ENCODE data around the gene SAMD4A. TPM values are rescaled to one million over a fixed set of nuclear protein-coding genes. Genes with fewer than 3 reads are reported as not detected.
A peak's percentile ranks its signal among the peaks of the same experiment; 100 is the strongest.

The SAMD4A gene
- total RNA-seq, 3 donors from 2014 or later: 28.5 to 44.6 (median 36.2) TPM

GRCh38 chr14:54685286-54685845, 118.4 kb downstream of the SAMD4A start:
- H3K4me3 ChIP-seq: no peak overlapping the region
- no peaks in the 10 kb centered on the region for H3K36me3 ChIP-seq
- no peaks in the 10 kb centered on the region for H3K27me3 ChIP-seq
- TF ChIP-seq POLR2AphosphoS5 (IDR thresholded peaks at IDR 0.05) (no peak), POLR2A (IDR thresholded peaks at IDR 0.05) (no peak), CTCF (IDR thresholded peaks at IDR 0.05) (no peak)
- intact Hi-C loops (cut with DNase I; ENCODE audit: low total_unique reads): loop anchor here (5.0 to 10.0 kb wide), 2 partner anchors 121 to 1053 kb away; partner anchors contain the start of gene SAMD4A
- H3K27ac ChIP-seq: peak overlapping the region; percentile 71 to 92
- no peak for DNase-seq (ENCODE audit: low spot score in 2 of 2)
- H3K9me3 ChIP-seq: no peaks in the 10 kb centered on the region
- H3K4me1 ChIP-seq: no peaks in the 10 kb centered on the region

DNA sequence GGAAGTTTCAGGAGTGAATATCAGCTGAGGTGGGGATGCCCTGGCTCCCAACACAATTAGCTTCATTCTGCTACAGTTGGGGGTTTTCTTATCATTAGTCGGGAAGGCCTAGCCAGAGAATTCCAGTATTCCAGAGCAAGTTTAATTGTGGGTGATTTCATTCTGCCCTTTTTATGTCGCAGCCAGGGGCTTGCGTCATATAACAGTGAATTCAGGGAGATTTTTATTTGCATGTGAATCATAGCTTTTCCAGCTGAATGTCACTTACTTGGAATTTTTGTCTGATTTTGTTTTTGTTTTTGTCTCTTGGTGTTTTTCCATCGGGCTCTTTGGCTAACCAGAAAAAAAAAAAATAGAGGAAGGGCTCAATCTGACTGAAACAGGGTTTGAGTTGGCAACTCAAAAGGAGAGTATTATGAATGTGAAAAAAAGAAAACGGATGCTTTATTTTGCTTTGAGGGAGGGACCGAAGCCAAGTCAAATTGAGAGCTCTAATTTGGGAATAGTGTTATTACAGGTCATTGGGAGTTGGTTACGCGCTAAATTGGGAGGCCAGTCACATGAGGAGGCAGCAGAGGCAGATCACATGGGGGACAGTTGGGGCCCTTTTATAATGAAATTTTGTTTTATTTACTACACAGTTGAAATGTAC, 119.4 kb downstream of the SAMD4A start:
- no peaks in the 10 kb centered on the region for H3K9me3 ChIP-seq
- H3K4me3 ChIP-seq: peak overlapping the region in 1 of 3 donors; percentile 13
- no peaks in the 10 kb centered on the region for H3K27me3 ChIP-seq
- H3K36me3 ChIP-seq: no peaks in the 10 kb centered on the region
- H3K4me1 ChIP-seq: no peaks in the 10 kb centered on the region
- H3K27ac ChIP-seq: peak overlapping the region; percentile 71 to 92
- TF ChIP-seq CTCF (IDR thresholded peaks at IDR 0.05) (no peak), POLR2AphosphoS5 (IDR thresholded peaks at IDR 0.05) (no peak), POLR2A (IDR thresholded peaks at IDR 0.05) (no peak)
- no peak for DNase-seq (ENCODE audit: low spot score in 2 of 2)
- intact Hi-C loops (cut with DNase I; ENCODE audit: low total_unique reads): loop anchor here (5.0 to 10.0 kb wide), 2 partner anchors 122 to 1054 kb away; partner anchors contain the start of gene SAMD4A

- no peaks in the 10 kb centered on the region for H3K36me3 ChIP-seq
- H3K9me3 ChIP-seq: no peaks in the 10 kb centered on the region
- no peaks in the 10 kb centered on the region for H3K4me1 ChIP-seq
These were observed 120.2 kb downstream of the SAMD4A start for GRCh38 chr14:54686871-54687749.

DNA sequence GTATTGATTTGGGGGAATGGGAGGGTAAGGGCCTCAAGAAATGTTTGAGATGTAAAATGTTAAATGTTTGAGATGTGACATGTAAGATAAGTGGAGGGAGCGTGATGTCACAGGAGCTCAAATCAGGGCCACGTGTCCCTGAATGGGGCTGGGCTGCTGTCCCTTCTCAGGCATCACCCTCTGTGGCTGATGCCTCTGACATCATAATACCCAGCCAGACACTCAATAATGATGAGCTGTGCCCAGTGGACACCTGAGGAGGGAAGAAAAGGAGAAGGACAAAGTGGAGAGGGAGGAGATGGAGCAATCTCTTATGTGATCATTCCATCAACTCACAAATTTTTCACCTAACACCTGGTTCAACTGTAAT, 120.8 kb downstream of the SAMD4A start:
- H3K36me3 ChIP-seq: no peaks in the 10 kb centered on the region
- no peak for DNase-seq (ENCODE audit: low spot score in 2 of 2)
- H3K27ac ChIP-seq: peak overlapping the region; percentile 71 to 89
- H3K27me3 ChIP-seq: no peaks in the 10 kb centered on the region
- H3K4me3 ChIP-seq: no peak overlapping the region
- intact Hi-C loops (cut with DNase I; ENCODE audit: low total_unique reads): loop anchor here (5.0 to 10.0 kb wide), 2 partner anchors 123 to 1055 kb away; partner anchors contain the start of gene SAMD4A
- H3K9me3 ChIP-seq: no peaks in the 10 kb centered on the region
- TF ChIP-seq CTCF (IDR thresholded peaks at IDR 0.05) (no peak), POLR2A (IDR thresholded peaks at IDR 0.05) (no peak), POLR2AphosphoS5 (IDR thresholded peaks at IDR 0.05) (no peak)
- no peaks in the 10 kb centered on the region for H3K4me1 ChIP-seq

More at GRCh38 chr14:54686871-54687749, 120.2 kb downstream of the SAMD4A start:
- intact Hi-C loops (cut with DNase I; ENCODE audit: low total_unique reads): loop anchor here (5.0 to 10.0 kb wide), 2 partner anchors 122 to 1055 kb away; partner anchors contain the start of gene SAMD4A
- Histone ChIP-seq H3K27me3 (no peaks in the 10 kb centered on the region), H3K4me3 (no peak overlapping the region), H3K27ac (peak overlapping the region; percentile 71 to 89)
- DNase-seq (ENCODE audit: low spot score in 2 of 2): no peak
- TF ChIP-seq POLR2A (IDR thresholded peaks at IDR 0.05) (no peak), CTCF (IDR thresholded peaks at IDR 0.05) (no peak), POLR2AphosphoS5 (IDR thresholded peaks at IDR 0.05) (no peak)
